OCI-LY7 (cell line): Measurements from ENCODE around the gene GTF3C4.

ENCODE experiments used
- CTCF ChIP-seq: fragments of 200-600 bp; sonication (generic); conservative IDR thresholded peaks from 2 replicates; pipeline ENCODE4 v1.5.1; 2014; ENCODE audit warnings: mild to moderate bottlenecking, antibody characterized with exemption, low read length, moderate library complexity, mixed read lengths
- EZH2phosphoT487 ChIP-seq: fragments of 200-600 bp; sonication (generic); IDR thresholded peaks from 2 replicates; pipeline ENCODE4 v1.6.1; 2018; ENCODE audit warnings: low read depth, borderline replicate concordance, mild to moderate bottlenecking, mixed run types, antibody characterized with exemption, low read length, moderate library complexity, mixed read lengths

GRCh38 chr9:132722564-132723065, 52.4 kb downstream of the GTF3C4 start:
- no peak for TF ChIP-seq CTCF
- TF ChIP-seq EZH2phosphoT487: no peak
